ENCODE data around the gene HK1.

HK1 gene

DNA sequence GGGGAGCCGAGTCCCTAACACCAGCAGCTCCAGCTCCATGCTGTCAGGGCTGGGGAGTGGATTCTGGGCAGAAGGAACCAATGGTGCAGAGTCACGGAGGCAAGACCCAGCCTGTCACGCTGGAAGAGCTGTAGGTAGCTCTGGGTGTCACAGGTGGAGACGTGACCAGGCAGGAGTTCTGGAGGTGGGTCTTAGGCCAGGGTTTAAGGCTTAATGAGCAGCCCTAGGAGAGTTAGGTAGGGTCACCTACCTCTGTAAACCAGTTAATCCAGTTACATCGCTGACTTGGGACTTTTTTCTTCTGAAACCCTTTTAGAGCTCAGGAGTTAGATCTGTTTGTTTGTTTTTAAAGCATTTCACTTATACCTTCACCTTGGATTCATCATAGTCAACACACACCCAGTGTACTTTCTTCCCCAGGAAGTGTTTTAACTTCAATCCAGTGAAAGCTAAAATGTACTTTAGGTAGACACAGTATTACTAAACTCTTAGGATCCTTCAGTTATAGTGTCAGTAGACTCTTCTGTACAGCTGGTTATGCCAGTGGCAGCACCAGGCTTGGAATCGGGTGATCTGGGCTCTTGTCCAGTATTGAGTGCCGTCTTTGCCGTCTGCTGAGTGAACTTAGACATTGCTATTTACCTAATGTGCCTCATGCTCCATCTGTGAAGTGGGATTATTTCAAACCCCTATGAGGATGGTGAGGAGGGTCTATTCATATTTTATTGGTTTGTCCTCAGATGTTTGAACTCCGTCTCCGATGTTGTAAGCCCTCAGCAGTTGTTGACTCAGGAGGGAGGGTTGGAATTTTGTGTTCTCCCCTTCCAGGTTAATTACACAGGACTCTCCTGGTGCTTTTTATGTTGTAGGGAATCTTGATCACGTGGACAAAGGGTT lies 107.4 kb downstream of the HK1 start:
- TF ChIP-seq, protein P1, sequence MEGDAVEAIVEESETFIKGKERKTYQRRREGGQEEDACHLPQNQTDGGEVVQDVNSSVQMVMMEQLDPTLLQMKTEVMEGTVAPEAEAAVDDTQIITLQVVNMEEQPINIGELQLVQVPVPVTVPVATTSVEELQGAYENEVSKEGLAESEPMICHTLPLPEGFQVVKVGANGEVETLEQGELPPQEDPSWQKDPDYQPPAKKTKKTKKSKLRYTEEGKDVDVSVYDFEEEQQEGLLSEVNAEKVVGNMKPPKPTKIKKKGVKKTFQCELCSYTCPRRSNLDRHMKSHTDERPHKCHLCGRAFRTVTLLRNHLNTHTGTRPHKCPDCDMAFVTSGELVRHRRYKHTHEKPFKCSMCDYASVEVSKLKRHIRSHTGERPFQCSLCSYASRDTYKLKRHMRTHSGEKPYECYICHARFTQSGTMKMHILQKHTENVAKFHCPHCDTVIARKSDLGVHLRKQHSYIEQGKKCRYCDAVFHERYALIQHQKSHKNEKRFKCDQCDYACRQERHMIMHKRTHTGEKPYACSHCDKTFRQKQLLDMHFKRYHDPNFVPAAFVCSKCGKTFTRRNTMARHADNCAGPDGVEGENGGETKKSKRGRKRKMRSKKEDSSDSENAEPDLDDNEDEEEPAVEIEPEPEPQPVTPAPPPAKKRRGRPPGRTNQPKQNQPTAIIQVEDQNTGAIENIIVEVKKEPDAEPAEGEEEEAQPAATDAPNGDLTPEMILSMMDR (IDR thresholded peaks at IDR 0.05; ENCODE audit: unreplicated experiment in 3 of 3) = no peak
- H3K36me3 Mint-ChIP-seq (ENCODE audit: low read depth) = peaks cover 45% of the 10 kb centered on the region
- H3K4me1 Mint-ChIP-seq = peaks cover 29% of the 10 kb centered on the region
- no peaks in the 10 kb centered on the region for H3K27me3 Mint-ChIP-seq (ENCODE audit: low read depth)
- no peak overlapping the region for H3K27ac Mint-ChIP-seq
- H3K9me3 Mint-ChIP-seq = no peaks in the 10 kb centered on the region
- no peak overlapping the region for H3K4me3 Mint-ChIP-seq

DNA sequence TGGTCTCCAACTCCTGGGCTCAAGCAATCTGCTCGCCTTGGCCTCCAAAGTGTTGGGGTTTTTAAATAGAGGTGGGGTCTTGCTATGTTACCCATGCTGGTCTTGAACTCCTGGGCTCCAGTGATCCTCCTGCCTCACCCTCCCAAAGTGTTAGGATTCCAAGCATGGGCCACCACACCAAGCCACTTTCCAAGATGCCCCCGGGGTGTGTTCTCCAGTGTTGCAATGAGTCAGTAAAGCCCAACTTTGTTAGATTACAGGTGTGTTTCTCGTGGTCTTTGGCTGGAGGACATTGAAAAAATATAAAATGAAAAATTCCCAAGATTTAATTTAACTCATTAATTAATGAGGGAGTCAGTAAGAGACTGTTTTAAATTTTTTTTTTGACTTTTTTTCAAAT lies 109.2 kb downstream of the HK1 start:
- no peak overlapping the region for H3K27ac Mint-ChIP-seq
- no peak overlapping the region for H3K4me3 Mint-ChIP-seq
- no peaks in the 10 kb centered on the region for H3K27me3 Mint-ChIP-seq (ENCODE audit: low read depth)
- TF ChIP-seq, protein P1 (IDR thresholded peaks at IDR 0.05; ENCODE audit: unreplicated experiment in 3 of 3) = no peak
- H3K4me1 Mint-ChIP-seq = peaks cover 29% of the 10 kb centered on the region
- H3K36me3 Mint-ChIP-seq (ENCODE audit: low read depth) = peaks cover 43% of the 10 kb centered on the region
- H3K9me3 Mint-ChIP-seq = no peaks in the 10 kb centered on the region

DNA sequence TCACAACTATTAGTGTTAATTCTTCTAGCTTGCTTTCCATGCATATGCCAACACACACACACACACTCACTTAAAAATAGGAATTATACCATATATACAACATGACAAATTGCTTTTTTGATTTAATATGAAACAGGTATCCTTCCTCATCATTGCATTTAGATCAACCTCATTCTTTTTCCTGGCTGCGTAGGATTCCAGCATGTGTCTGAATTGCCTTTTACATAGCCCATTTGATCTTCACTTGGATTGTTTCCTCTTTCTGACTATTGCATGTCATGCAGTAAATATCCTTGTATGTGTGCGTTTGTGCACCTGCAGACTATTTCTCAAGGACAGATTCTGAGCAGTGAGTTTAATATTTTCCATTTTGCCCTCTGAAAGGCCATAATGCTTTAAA lies 110.2 kb downstream of the HK1 start:
- H3K4me1 Mint-ChIP-seq = peaks cover 23% of the 10 kb centered on the region
- TF ChIP-seq, protein P1 (IDR thresholded peaks at IDR 0.05; ENCODE audit: unreplicated experiment in 3 of 3) = no peak
- no peak overlapping the region for H3K4me3 Mint-ChIP-seq
- H3K36me3 Mint-ChIP-seq (ENCODE audit: low read depth) = peaks cover 37% of the 10 kb centered on the region
- no peaks in the 10 kb centered on the region for H3K9me3 Mint-ChIP-seq
- H3K27ac Mint-ChIP-seq = no peak overlapping the region
- H3K27me3 Mint-ChIP-seq (ENCODE audit: low read depth) = no peaks in the 10 kb centered on the region

DNA sequence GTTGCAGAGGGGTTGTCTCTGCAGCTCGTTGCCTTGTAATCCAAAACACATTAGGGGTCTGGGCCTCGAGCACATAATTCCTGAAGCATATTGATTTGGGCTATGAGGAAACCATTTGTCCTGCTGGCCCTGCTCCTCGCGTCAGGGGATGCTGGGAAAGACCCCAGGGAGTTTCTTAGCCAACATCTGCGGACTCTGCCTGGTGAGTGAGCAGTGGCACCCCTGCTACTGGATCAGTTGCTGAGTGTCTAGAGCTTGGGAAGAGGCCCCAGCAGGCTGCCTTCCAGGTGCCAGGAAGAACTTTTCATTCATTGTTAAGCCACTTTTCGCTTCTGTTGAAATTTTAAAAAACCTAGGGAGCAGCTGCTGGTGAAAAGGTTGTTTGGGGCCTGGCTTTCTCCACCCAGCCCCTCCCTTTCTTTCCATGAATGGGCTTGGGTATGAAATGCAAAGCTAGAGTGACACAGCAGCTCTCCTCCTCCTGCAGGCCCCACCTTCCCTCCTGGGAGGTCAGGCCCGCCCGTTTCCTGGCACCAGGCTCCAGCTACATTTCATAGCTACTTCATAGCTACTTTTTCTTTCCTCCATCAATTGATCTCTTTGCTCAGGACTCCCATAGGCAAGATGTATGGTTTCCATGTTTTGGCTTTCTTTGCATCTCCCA lies 111.7 kb downstream of the HK1 start:
- H3K36me3 Mint-ChIP-seq (ENCODE audit: low read depth) = peaks cover 34% of the 10 kb centered on the region
- TF ChIP-seq, protein P1 (IDR thresholded peaks at IDR 0.05; ENCODE audit: unreplicated experiment in 3 of 3) = no peak
- H3K9me3 Mint-ChIP-seq = no peaks in the 10 kb centered on the region
- peaks cover 8% of the 10 kb centered on the region for H3K4me1 Mint-ChIP-seq
- H3K27me3 Mint-ChIP-seq (ENCODE audit: low read depth) = no peaks in the 10 kb centered on the region
- H3K4me3 Mint-ChIP-seq = no peak overlapping the region
- no peak overlapping the region for H3K27ac Mint-ChIP-seq

DNA sequence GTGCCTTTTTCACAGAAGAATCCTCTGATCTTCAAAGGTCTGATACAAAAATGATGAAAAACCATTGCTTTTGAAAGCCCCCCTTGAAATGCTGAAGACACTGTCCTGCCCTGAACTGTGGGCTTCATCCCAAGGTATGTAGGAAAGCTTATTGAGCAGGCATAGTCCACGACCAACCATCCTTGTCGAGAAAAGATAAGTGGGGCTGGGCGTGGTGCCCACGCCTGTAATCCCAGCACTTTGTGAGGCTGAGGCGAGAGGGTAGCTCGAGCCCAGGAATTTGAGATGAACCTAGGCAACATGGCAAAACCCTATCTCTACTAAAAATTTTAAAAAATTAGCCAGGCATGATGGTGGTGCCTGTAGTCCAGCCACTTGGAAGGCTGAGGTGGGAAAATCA lies 112.9 kb downstream of the HK1 start:
- Mint-ChIP-seq H3K36me3 (ENCODE audit: low read depth) (peaks cover 30% of the 10 kb centered on the region), H3K27ac (no peak overlapping the region), H3K4me3 (no peak overlapping the region), H3K27me3 (ENCODE audit: low read depth) (no peaks in the 10 kb centered on the region), H3K4me1 (no peaks in the 10 kb centered on the region), H3K9me3 (no peaks in the 10 kb centered on the region)
- TF ChIP-seq, protein P1 (IDR thresholded peaks at IDR 0.05; ENCODE audit: unreplicated experiment in 3 of 3) = no peak

Measured in nephron (organoid).